GM12801 (cell line): ENCODE results near the gene BPIFA2.

Experiments used
- CTCF ChIP-seq: IDR thresholded peaks from one replicate; pipeline ENCODE4 v1.5.1; 2011; ENCODE audit warnings: control low read depth; ENCODE audit not compliant: insufficient read length; ENCODE audit errors: extremely low read depth

The BPIFA2 gene

GRCh38 chr20:33167859-33168258, at the start of gene BPIFA2:
TSS of gene BPIFA2 (plus strand) at chr20:33168159. CDS start at chr20:33169146, 987 bp downstream.
- TF ChIP-seq CTCF = no peak

- no peak for TF ChIP-seq CTCF
These were observed 47.9 kb upstream of the BPIFA2 start for GRCh38 chr20:33119725-33120720.

DNA sequence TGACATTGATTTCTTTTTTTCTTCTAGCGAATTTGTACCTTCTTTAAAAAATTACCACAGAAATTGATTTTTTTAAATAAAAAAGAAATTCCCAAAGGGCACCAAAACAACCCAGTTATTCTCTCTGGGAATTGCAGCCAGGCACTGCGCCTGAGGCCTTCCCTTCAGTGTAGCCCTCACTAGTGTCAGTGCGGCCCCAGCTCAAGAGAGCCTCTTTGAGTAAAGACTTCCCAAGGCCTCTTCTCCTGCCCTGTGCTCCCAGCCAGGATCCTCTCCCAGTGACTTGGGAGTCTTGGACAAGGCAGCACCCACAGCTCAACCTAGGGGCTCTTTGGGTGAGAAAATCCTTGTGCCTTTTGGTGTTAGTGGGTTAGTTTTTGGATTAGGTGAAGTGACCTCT, 47.0 kb upstream of the BPIFA2 start:
- no peak for TF ChIP-seq CTCF

DNA sequence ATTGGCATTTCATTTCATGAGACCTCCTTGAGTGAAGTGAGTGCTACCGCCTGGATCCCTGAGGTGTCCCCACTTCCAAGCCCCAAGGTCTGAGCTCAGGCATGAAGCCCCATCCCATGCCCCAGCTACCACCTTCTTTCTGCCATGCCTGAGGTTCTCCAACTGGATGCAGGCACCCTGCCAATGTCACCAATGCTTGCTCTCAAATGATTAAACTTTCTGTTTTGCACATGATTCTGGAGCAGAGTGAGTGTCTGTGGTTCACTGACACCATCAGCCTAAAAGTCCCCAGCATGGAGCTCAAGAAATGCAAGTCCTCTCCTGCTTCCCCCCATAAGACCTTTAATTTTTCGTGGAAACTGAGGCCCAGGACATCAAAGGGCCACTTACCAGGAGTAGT, 43.7 kb upstream of the BPIFA2 start:
- TF ChIP-seq CTCF = no peak

DNA sequence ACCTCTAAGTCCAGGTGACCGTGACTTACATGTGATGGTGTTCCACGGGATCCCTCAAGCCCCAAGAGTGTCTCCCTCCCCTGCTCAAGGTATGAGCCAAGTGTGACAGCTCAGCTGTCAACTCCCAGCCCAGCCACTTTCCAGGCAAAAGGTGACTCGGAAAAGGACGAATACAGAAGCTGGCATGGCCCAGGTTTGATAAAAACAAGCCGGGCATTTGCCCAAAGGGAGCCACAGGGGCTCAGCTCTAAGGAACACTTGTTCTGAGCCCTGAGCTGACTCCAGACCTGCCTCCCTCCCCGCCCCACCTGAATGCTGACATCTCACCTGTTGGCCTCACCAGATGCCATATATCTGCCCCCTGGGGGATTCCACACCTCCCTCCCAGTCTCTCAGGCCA, 43.0 kb upstream of the BPIFA2 start:
- TF ChIP-seq CTCF = no peak

- no peak for TF ChIP-seq CTCF
These were observed 42.0 kb upstream of the BPIFA2 start for GRCh38 chr20:33125983-33126382.

- TF ChIP-seq CTCF = no peak
These were observed 40.4 kb upstream of the BPIFA2 start for GRCh38 chr20:33127422-33128097.
